Fibroblast of mammary gland (primary cell): Measurements from ENCODE around the gene S100B.

Experiments used
- DNase-seq: peaks from one replicate; pipeline ENCODE4 v3.0.0-alpha.2; 2010; ENCODE audit warnings: low read depth
- H3K4me3 ChIP-seq: 2 replicates; pipeline ENCODE4 v1.5.1; 2011; ENCODE audit warnings: low read depth, mild to moderate bottlenecking, low read length, moderate library complexity; ENCODE audit not compliant: control insufficient read depth
- TF ChIP-seq, protein P1 (sequence below): conservative IDR thresholded peaks from 2 replicates; pipeline ENCODE4 v1.5.1; 2011; ENCODE audit warnings: low read depth, low read length, inconsistent platforms; ENCODE audit not compliant: control insufficient read depth, insufficient read depth

Gene S100B

DNA sequence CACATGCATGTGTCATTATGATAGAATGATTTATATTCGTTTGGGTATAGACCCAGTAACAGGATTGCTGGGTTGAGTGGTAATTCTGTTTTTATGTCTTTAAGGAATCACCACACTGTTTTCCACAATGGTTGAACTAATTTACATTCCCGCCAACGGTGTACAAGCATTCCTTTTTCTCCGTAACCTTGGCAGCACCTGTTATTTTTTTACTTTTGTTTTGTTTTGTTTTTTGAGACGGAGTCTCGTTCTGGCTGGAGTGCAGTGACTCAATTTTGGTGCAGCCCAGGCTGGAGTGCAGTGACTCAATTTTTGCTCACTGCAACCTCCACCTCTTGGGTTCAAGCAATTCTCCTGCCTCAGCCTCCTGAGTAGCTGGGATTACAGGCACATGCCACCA lies 8.5 kb upstream of the S100B start:
- no peak overlapping the region for H3K4me3 ChIP-seq
- TF ChIP-seq, protein P1, sequence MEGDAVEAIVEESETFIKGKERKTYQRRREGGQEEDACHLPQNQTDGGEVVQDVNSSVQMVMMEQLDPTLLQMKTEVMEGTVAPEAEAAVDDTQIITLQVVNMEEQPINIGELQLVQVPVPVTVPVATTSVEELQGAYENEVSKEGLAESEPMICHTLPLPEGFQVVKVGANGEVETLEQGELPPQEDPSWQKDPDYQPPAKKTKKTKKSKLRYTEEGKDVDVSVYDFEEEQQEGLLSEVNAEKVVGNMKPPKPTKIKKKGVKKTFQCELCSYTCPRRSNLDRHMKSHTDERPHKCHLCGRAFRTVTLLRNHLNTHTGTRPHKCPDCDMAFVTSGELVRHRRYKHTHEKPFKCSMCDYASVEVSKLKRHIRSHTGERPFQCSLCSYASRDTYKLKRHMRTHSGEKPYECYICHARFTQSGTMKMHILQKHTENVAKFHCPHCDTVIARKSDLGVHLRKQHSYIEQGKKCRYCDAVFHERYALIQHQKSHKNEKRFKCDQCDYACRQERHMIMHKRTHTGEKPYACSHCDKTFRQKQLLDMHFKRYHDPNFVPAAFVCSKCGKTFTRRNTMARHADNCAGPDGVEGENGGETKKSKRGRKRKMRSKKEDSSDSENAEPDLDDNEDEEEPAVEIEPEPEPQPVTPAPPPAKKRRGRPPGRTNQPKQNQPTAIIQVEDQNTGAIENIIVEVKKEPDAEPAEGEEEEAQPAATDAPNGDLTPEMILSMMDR = no peak
- no peak for DNase-seq

DNA sequence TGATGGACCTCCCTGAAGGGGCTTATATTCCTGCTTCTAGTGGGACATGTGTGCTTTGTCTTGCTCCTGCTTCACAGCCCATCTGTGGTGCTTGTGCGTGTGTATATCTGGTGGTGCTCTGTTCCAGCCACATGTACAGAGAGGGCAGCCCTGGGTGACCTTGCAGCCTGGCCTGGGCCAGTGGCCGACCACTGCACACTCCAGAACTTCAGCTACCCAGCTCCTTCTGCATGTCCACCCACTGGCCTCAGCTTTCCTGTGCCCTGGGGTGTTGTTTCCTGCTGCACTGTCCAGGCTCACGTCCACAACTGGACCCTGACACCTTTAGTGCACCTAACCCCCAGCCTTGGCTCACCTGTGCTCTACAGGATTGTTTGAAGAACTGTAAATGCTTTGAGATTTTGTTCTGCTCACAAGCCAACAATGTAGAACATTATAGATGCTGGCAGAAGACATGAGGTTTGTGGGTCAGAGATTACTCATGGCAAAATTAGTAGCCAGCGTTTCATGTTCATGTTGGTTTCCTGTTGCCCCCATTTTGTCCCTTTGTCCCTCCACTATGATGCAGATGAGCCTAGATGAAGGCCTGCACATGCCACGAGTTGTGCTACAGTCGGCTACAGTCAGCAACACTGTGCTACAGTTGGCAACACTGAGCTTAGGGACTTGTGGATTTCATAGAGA lies 5.3 kb upstream of the S100B start:
- DNase-seq = peak; percentile 19
- no peak overlapping the region for H3K4me3 ChIP-seq
- TF ChIP-seq, protein P1 = no peak

DNA sequence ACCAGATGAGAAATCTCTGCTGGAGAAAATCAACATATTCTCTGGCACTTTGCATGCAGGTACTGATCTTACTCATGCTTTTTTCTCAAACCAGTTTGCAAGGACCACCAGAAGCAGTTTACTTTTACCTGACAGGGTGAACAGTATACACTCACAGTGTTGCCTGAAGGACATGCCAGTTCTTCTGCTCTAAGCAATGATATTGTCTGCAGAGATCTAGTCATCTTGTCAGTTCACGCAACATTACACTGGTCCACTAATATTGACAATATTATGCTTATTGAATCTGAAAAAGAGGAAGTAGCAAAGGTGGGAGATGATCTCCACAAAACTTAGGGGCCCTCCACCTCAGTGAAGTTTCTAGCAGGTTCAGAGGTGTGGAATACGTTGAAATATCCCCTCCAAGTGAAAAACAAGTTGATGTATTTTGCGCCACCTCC lies 3.8 kb upstream of the S100B start:
- DNase-seq = no peak
- TF ChIP-seq, protein P1 = no peak

DNA sequence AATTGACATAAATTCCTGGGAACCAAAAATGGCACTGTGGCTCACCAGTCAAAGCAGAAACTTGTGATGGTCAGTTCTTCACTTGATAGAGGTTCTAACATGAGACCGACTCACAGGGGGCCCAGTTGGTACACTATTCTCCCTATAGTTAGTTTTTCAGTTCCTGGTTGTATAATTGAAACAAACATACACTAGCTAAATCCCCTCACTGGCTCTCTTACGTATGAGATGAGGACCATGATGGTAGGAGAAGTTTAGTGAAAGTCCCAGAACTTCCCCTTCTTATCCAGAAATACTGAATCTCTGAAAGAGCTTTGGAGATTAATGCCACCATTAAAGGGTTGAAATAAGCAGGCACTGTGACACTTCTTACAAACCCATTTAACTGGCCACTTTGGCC lies 2.8 kb upstream of the S100B start:
- H3K4me3 ChIP-seq = no peak overlapping the region
- TF ChIP-seq, protein P1 = no peak
- no peak for DNase-seq

More for the DNA sequence above, 3.8 kb upstream of the S100B start:
- H3K4me3 ChIP-seq = no peak overlapping the region

DNA sequence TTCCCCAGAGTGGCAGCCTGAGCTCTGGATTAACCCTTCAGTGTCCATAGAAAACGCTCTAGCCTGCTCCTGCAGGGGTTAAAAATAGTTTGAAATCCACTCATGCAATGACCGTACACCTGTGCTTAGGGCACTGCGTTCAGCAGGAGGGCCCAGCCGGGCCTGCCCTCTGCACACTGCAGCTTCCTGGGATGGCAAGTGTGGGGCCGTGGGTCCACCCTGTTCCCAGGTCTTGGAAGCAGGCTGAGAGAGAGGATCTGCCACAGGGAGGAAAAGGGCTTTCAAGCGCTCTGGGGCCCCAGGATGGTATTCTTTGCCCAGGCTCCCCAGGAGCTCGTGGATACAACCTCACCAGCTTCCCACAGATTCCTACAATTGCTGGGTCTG lies 1.5 kb upstream of the S100B start:
- TF ChIP-seq, protein P1 = no peak
- DNase-seq = no peak
- H3K4me3 ChIP-seq = no peak overlapping the region

DNA sequence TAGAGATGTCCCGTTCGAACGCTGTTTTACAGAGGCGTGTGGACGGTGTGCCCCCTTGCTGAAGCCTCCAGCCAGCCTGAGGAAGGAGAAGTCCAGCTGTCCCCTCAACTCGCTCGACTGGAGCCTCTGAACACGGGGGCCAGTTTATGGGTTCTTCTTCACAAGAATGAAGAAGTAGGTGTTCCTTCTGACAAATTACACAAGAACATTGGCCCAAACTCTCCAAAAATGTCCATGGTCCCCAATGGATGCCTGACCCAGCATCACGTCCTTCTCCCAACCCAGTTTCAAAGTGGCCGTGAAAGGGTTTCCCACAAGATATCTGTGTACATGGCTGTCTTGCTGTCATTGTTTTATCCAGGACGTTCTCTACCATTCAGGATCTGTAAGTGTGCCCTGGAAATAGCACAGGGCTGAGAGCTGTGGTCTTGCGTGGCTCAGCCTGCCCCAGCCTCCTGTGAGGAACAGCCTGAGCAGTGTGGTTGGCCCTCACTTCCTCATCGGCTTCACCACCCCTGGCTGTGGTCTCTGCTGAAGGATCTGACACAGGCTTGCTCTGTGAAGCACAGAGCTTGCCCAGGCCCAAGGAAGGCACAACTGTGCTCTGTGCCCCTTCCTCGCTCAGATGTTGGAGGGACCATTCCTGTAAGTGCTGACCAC lies 1.0 kb upstream of the S100B start:
- H3K4me3 ChIP-seq = no peak overlapping the region
- DNase-seq = no peak
- TF ChIP-seq, protein P1 = no peak
